Activated CD4-positive, alpha-beta T cell treated with anti-CD3 and anti-CD28 coated beads, Interleukin-2, amount 50 U/mL, for 48 hours (primary cell): Measurements from ENCODE around the gene LAMA3.
"Not testable (repeated sequence)": the region's sequence is repeated elsewhere in the genome, so short reads cannot be mapped to it uniquely, and the experiment has no call there.

Experiments used
- DNase-seq, 2 experiments: peaks; one replicate each; pipeline ENCODE4 v3.0.0-alpha.2; 2020

Gene LAMA3

GRCh38 chr18:23735021-23735464 is 45.8 kb downstream of the LAMA3 start:
- no peak for DNase-seq

DNA sequence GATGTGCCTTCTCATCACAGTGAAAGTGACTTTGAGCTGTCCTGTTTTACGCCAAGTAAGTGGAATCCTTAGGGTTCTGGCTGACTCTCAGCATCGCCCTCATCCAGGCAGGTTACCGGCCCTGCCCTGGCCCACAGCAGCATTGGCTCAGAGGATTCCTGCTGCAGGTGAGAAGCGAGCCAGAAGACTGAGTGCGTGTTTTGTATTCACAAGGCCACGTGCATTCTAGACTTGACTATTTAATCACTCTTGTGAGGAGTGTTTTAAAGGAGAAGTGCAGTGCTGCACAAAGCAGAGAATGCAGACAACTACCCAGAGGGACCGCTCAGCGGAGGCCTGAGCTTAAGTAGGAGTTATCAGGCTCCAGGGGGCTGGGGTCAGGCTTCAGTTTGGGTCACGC is 48.3 kb downstream of the LAMA3 start:
- no peak for DNase-seq

DNA sequence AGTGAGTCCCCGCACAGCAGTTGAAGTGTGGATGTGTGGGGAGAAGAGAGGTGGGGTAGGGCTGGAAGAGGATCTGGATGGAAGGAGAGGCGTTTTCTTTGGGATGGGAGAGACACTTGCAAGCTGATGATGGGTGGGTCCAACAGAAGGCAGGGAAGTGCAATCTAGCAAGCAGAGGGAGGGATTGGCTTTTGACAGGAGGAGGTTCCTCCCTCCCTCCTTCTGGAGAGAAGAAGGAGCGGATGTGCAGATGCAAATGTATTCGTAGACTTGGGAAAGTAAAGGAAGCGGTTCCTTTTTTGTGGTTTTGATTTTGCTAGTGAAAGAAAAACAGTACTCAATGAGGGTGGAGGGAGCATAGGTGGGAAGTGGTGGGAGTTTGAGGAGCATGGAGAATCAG is 48.9 kb downstream of the LAMA3 start:
- DNase-seq = no peak

DNA sequence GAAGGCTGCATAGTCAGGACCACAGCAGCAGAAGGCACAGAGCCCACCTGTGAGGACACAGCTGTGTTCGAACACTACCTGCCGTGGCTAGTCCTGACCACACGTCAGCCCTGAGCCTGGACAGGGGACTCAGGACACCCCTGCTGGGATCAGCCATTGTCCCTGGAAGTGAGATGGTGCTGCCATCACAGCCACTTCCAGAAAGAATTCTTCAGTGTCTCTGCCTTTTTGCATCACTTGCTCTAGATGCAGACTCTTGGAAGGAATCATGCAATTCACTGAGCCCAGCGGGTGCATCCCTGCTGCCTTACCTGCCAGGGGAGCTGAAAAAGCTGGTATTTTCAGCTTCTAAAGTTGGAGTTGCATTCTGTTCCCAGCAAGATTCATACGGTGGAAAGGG is 49.3 kb downstream of the LAMA3 start:
- no peak for DNase-seq

DNA sequence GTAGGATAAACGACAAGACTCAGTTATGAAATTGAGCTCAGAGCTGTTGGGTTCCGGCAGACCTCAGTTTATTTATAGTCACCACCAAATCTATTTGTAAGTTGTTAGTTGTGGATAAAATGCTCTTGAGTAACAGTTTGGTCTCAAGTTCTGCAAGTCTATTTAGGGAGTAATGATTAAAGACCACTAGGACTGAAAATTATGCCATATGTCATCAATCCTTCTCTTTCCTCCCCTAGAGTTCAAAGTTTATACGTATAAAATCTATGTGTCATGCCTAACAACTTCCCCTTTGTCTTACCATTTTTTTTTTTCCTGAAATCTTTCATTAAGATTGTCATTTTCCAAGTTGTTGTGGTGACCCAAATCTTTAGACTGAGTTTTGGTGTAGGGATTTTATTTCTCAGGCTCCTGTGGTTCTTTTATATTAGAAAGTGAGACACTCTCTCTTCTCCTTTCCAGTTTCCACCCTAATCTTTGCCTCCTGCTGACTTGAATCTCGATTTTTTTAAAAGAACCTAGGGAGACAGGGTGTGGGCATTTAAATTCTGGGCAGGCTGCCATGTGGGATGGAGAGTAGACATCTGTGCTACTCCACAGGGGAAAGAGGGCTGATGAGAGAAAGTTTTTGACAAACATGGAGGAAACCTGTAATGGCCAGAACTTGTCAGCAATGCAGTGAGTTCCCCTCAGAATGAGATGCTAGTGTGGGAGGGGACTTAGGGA is 51.0 kb downstream of the LAMA3 start:
- no peak for DNase-seq

GRCh38 chr18:23741967-23742366 is 52.7 kb downstream of the LAMA3 start:
- not testable (repeated sequence) for DNase-seq

- DNase-seq = no peak
Measured at GRCh38 chr18:23743733-23744333, 54.6 kb downstream of the LAMA3 start.

DNA sequence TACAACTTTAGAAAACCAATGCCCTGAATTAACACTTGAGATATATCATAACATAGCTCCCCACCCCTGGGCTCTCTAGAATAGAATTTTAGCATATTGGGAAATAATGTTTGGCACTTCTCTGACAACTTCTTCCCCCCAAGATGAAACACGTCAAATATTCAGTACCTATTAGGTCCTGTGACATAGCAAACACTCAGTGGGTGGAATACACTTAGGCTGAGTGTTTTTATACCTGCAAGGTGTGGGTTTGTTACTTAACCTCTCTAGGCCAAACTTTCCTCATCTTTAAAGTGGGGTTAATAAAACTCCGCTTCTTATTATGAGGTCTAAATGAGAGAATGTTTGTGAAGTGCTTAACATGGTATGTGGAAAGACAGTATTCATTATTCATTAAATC is 56.1 kb downstream of the LAMA3 start:
- no peak for DNase-seq

DNA sequence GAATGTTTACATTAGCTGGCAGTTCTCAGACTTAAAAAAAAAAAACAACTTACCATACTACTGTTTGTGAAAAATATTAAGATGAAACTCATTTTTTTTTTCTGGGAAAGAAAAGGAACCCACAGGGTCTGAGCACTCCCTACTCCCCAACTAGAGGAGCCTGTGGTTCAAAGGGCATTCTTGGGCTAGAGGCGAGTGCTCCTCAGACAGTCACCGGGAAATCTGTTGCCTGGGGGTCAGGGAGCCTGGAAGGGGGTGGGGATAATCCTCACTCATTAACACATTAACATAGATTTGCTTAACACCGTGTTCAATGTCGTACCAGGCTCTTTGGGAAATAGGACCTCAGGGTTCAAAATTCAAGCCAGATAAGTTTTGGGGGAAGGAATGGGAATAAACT is 57.6 kb downstream of the LAMA3 start:
- DNase-seq = no peak

DNA sequence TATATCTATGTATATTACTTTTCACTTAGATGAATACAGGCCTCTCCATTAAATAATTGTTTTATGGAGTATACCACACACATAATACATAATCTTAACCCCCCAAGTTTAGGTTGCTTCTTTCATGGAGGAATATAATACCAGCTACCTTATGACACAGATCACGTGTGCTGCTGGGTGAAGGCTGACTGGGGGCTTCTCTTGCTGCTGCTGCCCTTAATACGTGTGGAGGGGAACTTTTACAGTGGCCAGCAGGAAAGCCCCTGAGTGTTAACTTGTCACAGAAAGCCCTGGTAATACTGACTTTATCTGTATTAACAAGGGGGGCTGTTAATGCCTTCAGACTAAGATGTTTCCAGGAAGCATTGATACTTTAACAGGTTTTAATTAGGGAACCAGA is 63.1 kb downstream of the LAMA3 start:
- DNase-seq = no peak

GRCh38 chr18:23752796-23753195 is 63.5 kb downstream of the LAMA3 start:
- DNase-seq = no peak

- DNase-seq = no peak
Measured at GRCh38 chr18:23756590-23757436, 67.6 kb downstream of the LAMA3 start.

DNA sequence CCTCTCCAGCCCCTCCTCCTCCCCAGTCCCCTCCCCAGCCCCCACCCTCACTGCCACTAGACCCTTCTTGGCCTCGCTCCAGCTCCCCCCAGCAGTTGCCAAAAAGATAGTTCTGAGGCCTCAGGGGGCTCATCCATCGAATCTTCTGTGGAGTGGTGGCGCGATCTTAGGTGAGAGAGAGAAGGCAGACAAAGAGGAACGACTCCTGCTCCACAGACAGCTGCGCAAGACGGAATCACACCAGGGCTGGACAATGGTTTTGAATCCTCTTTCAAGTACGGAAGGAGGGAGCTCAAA is 68.1 kb downstream of the LAMA3 start:
- no peak for DNase-seq

- no peak for DNase-seq
Measured at GRCh38 chr18:23758281-23758680, 69.0 kb downstream of the LAMA3 start.

DNA sequence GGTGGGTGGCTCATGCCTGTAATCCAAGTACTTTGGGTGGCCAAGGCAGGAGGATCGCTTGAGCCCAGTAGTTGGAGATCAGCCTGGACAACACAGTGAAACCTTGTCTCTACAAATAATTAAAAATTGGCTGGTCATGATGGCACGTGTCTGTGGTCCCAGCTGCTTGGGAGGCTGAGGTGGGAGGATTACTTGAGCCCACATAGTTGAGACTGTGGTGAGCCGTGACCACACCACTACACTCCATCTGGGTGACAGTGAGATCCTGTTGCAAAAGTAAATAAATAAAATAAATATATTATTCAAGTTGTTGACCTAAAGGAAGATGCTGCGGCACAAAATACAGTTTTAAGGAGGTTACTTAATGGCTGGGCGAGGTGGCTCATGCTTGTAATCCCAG is 72.7 kb downstream of the LAMA3 start:
- DNase-seq = no peak

DNA sequence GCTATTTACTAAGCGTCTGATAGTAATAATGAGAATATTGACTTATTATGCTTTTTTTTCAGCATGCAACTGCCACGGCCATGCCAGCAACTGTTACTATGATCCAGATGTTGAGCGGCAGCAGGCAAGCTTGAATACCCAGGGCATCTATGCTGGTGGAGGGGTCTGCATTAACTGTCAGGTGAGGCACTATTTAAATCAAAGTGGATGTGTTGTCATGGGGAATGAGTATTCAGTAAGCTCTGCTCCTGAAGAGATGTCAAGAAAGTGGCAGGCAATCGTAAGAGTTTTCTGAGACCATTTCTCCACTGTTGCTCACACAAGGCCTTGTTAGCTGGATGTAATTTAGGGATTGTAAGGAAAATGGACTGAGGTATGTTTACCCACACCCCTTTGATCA is 74.1 kb downstream of the LAMA3 start:
- DNase-seq = no peak

GRCh38 chr18:23765931-23766330 is 76.7 kb downstream of the LAMA3 start:
- DNase-seq = no peak

DNA sequence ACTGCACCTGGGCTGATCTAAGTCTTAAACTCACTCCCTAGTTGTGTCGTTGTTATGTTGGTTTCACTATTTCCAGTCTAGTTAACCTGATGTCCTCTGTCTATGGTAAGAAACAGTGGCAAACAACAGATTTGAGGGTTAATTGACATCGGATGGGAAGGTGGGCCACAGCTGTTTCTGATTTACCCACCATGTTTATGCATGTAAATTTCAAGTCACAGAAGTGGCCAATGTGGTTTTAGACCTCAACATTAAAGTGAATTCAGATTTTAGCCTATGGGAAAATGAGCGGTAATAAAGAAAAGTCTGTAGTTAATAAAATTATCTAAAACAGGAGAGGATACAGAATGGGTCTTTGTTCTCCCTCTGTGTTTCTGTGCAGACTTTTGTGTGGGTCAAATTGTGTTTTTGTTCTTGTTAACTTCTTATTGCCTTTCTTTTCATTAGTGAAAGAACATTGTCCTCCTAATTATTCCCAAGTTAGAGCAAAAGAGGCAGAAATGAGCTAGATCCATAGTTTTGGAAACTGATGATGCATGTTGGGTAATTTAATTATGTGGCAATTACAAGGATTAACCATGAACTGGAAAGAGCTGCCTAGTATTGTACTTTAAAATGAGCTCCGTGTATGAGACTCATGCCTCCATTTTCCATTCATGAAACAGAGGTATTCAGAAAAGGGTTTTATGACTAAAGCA is 83.2 kb downstream of the LAMA3 start:
- no peak for DNase-seq

- no peak for DNase-seq
Measured at GRCh38 chr18:23776306-23776705, 87.1 kb downstream of the LAMA3 start.

DNA sequence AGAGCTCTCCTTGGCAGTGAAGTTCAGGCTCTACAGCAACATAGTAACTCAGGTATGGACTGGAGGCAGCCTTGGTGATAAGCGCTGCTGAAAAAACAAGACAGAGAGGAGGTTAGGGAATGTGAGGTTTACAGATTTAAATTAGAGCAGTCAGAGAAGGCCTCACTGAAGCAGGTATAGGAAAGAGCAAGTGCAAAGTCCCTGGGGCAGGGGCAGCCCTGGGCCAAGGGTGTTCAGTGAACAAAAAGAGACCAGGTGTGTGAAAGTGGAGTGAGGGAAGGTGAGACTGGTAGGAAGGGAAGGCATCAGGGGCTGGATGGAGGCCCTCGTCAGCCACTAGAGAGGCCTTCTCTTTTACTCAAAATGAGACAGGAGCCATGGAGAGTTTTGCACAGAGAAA is 89.6 kb downstream of the LAMA3 start:
- no peak for DNase-seq

- no peak for DNase-seq
Measured at GRCh38 chr18:23779696-23780303, 90.5 kb downstream of the LAMA3 start.

GRCh38 chr18:23784832-23785245 is 95.6 kb downstream of the LAMA3 start:
- no peak for DNase-seq

DNA sequence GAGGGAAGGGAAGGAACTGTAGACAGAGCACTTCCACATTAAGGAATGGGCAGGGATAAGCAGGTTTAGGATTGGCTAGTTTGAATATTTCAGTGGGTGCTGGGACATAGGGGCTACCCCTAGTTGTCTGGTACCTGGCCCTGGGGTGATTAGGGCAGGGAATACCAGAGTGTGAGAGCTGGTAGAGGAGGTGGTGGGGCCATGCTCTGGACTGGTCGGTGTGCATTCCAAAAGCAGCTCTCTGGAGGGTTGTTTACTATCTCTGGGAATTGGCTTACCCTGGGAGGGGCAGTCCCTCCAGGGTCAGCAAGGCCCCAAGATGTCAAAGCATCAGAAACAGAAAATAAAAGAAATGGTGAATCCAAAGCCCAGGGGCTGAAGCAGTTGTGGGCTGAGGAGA is 103.8 kb downstream of the LAMA3 start:
- DNase-seq = no peak
